Activated T-helper 2 cell treated with anti-CD3 and anti-CD28 coated beads, Interferon-gamma antibody, Interleukin-2, Interleukin-4, amounts not matched to agents 10 μg/mL and 5 μg/mL and 100 μg/mL, durations not matched to agents 14 hours and 24 hours and 36 hours (primary cell): ENCODE results near the gene AMBRA1. TPM values are rescaled to one million over a fixed set of nuclear protein-coding genes. Genes with fewer than 3 reads are reported as not detected.
"Not testable (repeated sequence)": the region's sequence is repeated elsewhere in the genome, so short reads cannot be mapped to it uniquely, and the experiment has no call there.

ENCODE experiments used
- DNase-seq: peaks from one replicate; pipeline ENCODE4 v3.0.0; 2021; ENCODE audit warnings: low spot score
- H3K27ac Mint-ChIP-seq: one replicate; pipeline ENCODE4 v1.8.0; 2021; ENCODE audit warnings: mixed read lengths
- H3K27me3 Mint-ChIP-seq: one replicate; pipeline ENCODE4 v1.8.0; 2021; ENCODE audit warnings: low read depth, mixed read lengths
- H3K36me3 Mint-ChIP-seq: one replicate; pipeline ENCODE4 v1.8.0; 2021; ENCODE audit warnings: low read depth, mixed read lengths
- H3K4me1 Mint-ChIP-seq: one replicate; pipeline ENCODE4 v1.8.0; 2021; ENCODE audit warnings: low read depth, mixed read lengths
- H3K4me3 Mint-ChIP-seq: one replicate; pipeline ENCODE4 v1.8.0; 2021; ENCODE audit warnings: low read depth, mild to moderate bottlenecking, moderate library complexity, mixed read lengths
- H3K9me3 Mint-ChIP-seq: one replicate; pipeline ENCODE4 v1.8.0; 2021; ENCODE audit warnings: mixed read lengths
- intact Hi-C: fragments of 100-400 bp; cut with micrococcal nuclease; formaldehyde crosslinking; loops from one replicate; pipeline ENCODE4 v1.15.1; 2023
- total RNA-seq: library from RNA; stranded (reverse); gene quantifications from 2 replicates; pipeline ENCODE4 v1.2.3, GENCODE V29; 2022

The AMBRA1 gene
- total RNA-seq, 1 donor from 2014 or later, result 32.7 TPM

GRCh38 chr11:46520971-46521745 is 72.7 kb downstream of the AMBRA1 start:
- DNase-seq, result no peak
- Mint-ChIP-seq H3K4me3 (no peak overlapping the region), H3K27me3 (no peaks in the 10 kb centered on the region), H3K9me3 (no peaks in the 10 kb centered on the region), H3K36me3 (no peaks in the 10 kb centered on the region), H3K4me1 (no peaks in the 10 kb centered on the region), H3K27ac (no peak overlapping the region)
- intact Hi-C loops, result no loop called here

GRCh38 chr11:46519351-46519750 is 74.5 kb downstream of the AMBRA1 start:
- intact Hi-C loops, result no loop called here
- Mint-ChIP-seq H3K4me1 (no peaks in the 10 kb centered on the region), H3K27ac (no peak overlapping the region), H3K27me3 (no peaks in the 10 kb centered on the region), H3K9me3 (no peaks in the 10 kb centered on the region), H3K4me3 (no peak overlapping the region), H3K36me3 (peaks cover under 1% of the 10 kb centered on the region)
- DNase-seq, result no peak

- H3K4me3 Mint-ChIP-seq, H3K4me1 Mint-ChIP-seq, H3K9me3 Mint-ChIP-seq, intact Hi-C loops, DNase-seq, H3K36me3 Mint-ChIP-seq, H3K27me3 Mint-ChIP-seq, H3K27ac Mint-ChIP-seq: not testable (repeated sequence)
Observed at GRCh38 chr11:46518928-46519327, 74.9 kb downstream of the AMBRA1 start.

- H3K4me1 Mint-ChIP-seq, result peaks cover 3% of the 10 kb centered on the region
- no peak for DNase-seq
- H3K4me3 Mint-ChIP-seq, result no peak overlapping the region
- intact Hi-C loops, result no loop called here
- H3K36me3 Mint-ChIP-seq, result peaks cover 8% of the 10 kb centered on the region
- no peaks in the 10 kb centered on the region for H3K27me3 Mint-ChIP-seq
- no peaks in the 10 kb centered on the region for H3K9me3 Mint-ChIP-seq
- H3K27ac Mint-ChIP-seq, result no peak overlapping the region
Observed at GRCh38 chr11:46514370-46514769, 79.5 kb downstream of the AMBRA1 start.

- Mint-ChIP-seq H3K36me3 (peaks cover 8% of the 10 kb centered on the region), H3K27ac (no peak overlapping the region), H3K4me3 (no peak overlapping the region), H3K4me1 (peaks cover 3% of the 10 kb centered on the region), H3K27me3 (no peaks in the 10 kb centered on the region), H3K9me3 (no peaks in the 10 kb centered on the region)
- DNase-seq, result no peak
- intact Hi-C loops, result no loop called here
Observed at GRCh38 chr11:46513934-46514342, 79.9 kb downstream of the AMBRA1 start.

- Mint-ChIP-seq H3K27ac (no peak overlapping the region), H3K4me1 (peaks cover 3% of the 10 kb centered on the region), H3K27me3 (no peaks in the 10 kb centered on the region), H3K36me3 (peaks cover 16% of the 10 kb centered on the region), H3K9me3 (no peaks in the 10 kb centered on the region), H3K4me3 (no peak overlapping the region)
- DNase-seq, result no peak
- intact Hi-C loops, result no loop called here
Observed at GRCh38 chr11:46512261-46512881, 81.5 kb downstream of the AMBRA1 start.

- H3K4me1 Mint-ChIP-seq, result peaks cover 5% of the 10 kb centered on the region
- DNase-seq, result no peak
- no peaks in the 10 kb centered on the region for H3K9me3 Mint-ChIP-seq
- no peaks in the 10 kb centered on the region for H3K27me3 Mint-ChIP-seq
- H3K36me3 Mint-ChIP-seq, result peaks cover 21% of the 10 kb centered on the region
- H3K4me3 Mint-ChIP-seq, result no peak overlapping the region
- intact Hi-C loops, result no loop called here
- no peak overlapping the region for H3K27ac Mint-ChIP-seq
Observed at GRCh38 chr11:46511342-46511741, 82.5 kb downstream of the AMBRA1 start.

GRCh38 chr11:46508360-46508759 is 85.5 kb downstream of the AMBRA1 start:
- H3K27ac Mint-ChIP-seq, result no peak overlapping the region
- no peaks in the 10 kb centered on the region for H3K27me3 Mint-ChIP-seq

GRCh38 chr11:46506483-46506791 is 87.4 kb downstream of the AMBRA1 start:
- Mint-ChIP-seq H3K27ac (peak overlapping the region; percentile 72), H3K36me3 (peaks cover 33% of the 10 kb centered on the region), H3K27me3 (no peaks in the 10 kb centered on the region), H3K4me3 (no peak overlapping the region), H3K9me3 (no peaks in the 10 kb centered on the region), H3K4me1 (peaks cover 21% of the 10 kb centered on the region)
- intact Hi-C loops, result no loop called here
- no peak for DNase-seq

More at GRCh38 chr11:46508360-46508759, 85.5 kb downstream of the AMBRA1 start:
- intact Hi-C loops, result no loop called here
- peaks cover 17% of the 10 kb centered on the region for H3K4me1 Mint-ChIP-seq
- no peak overlapping the region for H3K4me3 Mint-ChIP-seq
- no peak for DNase-seq
- peaks cover 30% of the 10 kb centered on the region for H3K36me3 Mint-ChIP-seq
- H3K9me3 Mint-ChIP-seq, result no peaks in the 10 kb centered on the region

- Mint-ChIP-seq H3K4me3 (no peak overlapping the region), H3K9me3 (no peaks in the 10 kb centered on the region), H3K27me3 (no peaks in the 10 kb centered on the region), H3K36me3 (peaks cover 33% of the 10 kb centered on the region), H3K27ac (peak overlapping the region; percentile 72), H3K4me1 (peaks cover 21% of the 10 kb centered on the region)
- intact Hi-C loops, result no loop called here
- DNase-seq, result no peak
Observed at GRCh38 chr11:46505741-46506482, 87.9 kb downstream of the AMBRA1 start.

- H3K27me3 Mint-ChIP-seq, result no peaks in the 10 kb centered on the region
- intact Hi-C loops, result no loop called here
- H3K9me3 Mint-ChIP-seq, result no peaks in the 10 kb centered on the region
- peaks cover 33% of the 10 kb centered on the region for H3K36me3 Mint-ChIP-seq
- DNase-seq, result no peak
- H3K4me1 Mint-ChIP-seq, result peaks cover 21% of the 10 kb centered on the region
- no peak overlapping the region for H3K4me3 Mint-ChIP-seq
- peak overlapping the region; percentile 65 for H3K27ac Mint-ChIP-seq
Observed at GRCh38 chr11:46504817-46505613, 88.8 kb downstream of the AMBRA1 start.

GRCh38 chr11:46499821-46500220 is 94.0 kb downstream of the AMBRA1 start:
- peaks cover 17% of the 10 kb centered on the region for H3K36me3 Mint-ChIP-seq
- no peaks in the 10 kb centered on the region for H3K27me3 Mint-ChIP-seq
- H3K27ac Mint-ChIP-seq, result no peak overlapping the region
- no peak overlapping the region for H3K4me3 Mint-ChIP-seq
- intact Hi-C loops, result no loop called here
- no peaks in the 10 kb centered on the region for H3K9me3 Mint-ChIP-seq
- H3K4me1 Mint-ChIP-seq, result peaks cover 6% of the 10 kb centered on the region
- DNase-seq, result no peak
